GM18858 (cell line): ENCODE measurements around the gene RAB5A.
"Not testable (repeated sequence)": the region's sequence is repeated elsewhere in the genome, so short reads cannot be mapped to it uniquely, and the experiment has no call there.

Source experiments
- ATAC-seq: cut with Tn5 transposase; IDR thresholded peaks from one replicate; pipeline ENCODE4 v1.9.1; 2021; ENCODE audit not compliant: unreplicated experiment

RAB5A gene

DNA sequence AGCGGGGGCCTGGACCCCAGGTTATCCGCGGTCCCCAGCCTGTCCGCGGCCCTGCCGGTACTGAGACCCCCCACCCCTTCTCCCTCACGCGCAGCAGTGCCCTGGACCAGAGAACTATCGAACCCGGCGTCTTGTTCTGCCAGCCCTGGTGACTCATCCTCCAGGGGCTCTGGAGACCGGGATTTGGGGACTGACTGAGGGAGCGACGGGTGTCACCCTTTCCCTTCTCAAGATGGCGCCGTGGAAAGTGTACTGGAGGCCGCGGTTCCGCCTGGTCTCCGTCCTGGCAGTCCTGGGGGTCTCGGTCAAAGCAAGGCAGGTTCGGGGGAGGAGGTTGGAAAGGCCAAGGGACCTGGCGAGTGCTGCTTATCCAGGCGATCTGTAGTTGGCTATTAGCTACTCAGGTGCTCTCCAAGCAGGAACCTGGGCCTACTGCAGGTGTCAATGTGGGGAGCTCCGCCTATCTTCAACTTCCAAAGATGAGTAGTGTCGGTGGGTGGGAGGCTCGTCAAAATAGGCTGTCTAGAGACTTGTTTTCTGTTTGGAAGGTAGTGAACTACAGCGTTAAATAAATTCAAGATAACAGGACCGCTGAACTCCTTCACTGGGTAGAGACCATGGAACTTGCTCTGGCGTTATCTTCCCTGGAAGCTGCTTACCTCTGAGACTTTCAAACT, 790 bp downstream of the RAB5A start:
- no peak for ATAC-seq

DNA sequence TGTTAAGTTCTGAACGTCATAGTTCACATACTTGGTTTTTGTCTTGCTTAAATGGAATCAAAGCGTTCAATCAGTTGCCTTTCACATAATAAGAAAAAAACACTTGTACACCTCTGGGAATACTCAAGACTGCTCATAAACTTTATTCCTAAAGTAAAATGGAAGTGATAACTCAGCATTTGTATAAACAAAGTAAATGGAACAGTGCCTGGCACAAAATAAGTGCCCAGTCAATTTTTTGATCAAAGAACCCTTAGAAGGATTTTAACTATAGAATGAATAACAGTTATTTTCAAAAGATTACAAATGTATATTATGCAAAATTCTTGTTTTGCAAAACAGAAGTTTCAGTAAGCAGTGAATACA, 1.3 kb downstream of the RAB5A start:
- no peak for ATAC-seq

DNA sequence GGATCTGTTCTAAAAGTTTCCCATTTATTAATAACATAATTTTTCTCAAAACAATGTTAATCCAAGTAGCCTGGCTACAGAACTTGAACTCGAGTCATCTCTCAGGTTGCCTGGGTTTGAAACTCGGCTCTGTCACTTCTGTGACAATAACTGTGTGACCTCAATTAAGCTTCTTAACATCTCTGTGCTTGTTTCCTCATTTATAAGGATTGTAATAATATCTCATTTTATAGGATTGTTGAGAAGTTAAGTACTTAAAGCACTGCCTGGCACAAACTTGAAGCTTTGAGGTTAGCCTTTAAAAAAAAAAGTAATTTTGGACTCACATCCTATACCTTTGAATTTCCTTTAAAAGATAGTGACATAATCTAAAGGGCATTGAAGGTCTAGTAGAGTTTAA, 3.4 kb downstream of the RAB5A start:
- ATAC-seq = no peak

DNA sequence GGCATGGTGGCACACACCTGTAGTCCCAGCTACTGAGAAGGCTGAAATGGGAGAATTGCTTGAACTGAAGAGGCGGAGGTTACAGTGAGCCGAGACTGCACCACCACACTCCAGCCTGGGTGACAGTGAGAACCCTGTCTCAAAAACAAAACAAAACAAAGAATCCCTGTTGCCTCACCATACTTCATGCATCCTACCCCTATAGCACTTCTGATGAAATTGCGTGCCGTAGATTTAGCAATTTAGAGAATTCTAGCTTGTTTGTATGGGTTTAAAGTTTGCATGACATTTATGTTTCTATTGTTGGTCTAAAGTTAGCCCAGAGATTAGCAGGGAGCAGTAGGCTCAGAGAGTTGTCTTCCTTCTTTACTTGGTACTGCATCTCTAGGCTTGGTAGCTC, 7.8 kb downstream of the RAB5A start:
- ATAC-seq = no peak

DNA sequence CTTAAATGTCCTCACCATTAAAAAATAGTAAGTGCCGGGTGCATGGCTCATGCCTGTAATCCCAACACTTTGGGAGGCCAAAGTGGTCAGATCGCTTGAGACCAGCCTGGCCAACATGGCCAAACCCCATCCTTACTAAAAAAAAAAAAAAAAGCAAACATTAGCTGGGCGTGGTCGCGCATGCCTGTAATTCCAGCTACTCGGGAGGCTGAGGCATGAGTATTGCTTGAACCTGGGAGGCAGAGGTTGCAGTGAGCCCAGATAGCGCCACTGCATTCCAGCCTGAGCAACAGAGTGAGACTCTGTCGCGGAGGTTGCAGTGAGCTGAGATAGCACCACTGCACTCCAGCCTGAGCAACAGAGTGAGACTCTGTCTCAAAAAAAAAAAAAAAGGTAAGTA, 10.5 kb downstream of the RAB5A start:
- not testable (repeated sequence) for ATAC-seq

DNA sequence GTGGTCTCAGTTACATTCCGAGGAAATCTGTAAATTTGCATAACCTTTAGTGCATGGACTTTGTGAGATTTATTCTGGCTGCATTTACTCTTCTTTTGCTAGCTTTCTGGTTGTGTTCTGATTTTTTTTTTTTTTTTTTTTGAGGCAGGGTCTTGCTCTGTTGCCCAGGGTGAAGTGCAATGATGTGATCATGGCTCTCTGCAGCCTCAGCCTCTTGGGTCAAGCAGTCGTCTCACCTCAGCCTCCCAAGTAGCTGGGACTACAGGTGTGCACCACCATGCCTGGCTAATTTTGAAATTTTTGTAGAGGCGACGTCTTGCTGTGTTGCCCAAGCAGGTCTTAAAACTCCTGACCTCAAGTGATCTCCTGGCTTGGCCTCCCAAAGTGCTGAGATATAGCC, 12.6 kb downstream of the RAB5A start:
- no peak for ATAC-seq

DNA sequence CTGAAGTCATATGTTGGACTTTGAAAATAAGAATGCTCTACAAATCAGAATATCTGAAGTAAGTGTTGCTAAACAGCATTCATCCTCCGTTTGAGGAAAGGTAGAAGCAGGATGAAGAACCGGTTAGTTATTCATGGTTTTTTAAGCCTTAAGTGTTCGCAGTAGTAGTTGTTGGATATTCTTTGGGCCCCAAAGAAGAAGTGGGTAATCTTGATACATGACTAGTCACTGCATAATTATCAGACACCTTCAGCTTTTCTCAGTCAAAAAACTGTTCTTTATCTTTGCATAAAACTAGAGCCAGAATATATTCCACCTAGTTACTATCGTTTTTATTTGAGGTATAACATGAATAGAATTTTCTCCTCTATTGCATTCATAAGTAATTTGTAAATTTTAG, 13.8 kb downstream of the RAB5A start:
- ATAC-seq = no peak

DNA sequence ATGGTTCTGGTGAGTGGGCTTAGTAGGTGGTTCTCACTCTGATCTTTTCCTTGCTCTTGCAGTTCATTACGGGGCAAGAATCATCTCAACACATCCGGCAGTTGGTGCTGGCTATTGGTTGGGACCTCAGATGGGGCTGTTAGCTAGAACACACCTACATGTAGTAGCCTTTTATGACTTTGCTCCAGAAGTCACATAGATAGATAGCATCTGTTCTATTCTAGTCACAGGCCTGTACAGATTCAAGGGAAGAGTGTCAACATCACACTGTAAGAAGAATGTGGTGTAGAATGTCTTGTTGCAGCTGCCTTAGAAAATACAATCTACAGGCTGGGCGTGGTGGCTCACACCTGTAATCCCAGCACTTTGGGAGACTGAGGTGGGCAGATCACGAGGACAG, 15.1 kb downstream of the RAB5A start:
- no peak for ATAC-seq

DNA sequence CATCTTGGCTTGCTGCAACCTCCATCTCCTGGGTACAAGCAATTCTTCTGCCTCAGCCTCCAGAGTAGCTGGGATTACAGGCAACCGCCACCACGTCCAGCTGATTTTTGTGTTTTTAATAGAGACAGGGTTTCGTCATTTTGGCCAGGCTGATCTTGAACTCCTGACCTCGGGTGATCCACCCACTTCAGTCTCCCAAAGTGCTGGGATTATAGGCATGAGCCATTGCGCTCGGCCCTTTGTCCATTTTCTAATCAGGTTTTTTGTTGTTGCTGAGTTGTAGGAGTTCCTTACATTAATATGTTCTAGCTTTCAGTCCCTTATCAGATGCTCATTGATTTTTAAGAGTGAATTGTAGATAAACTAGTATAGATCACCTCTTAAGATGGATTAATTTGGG, 20.3 kb downstream of the RAB5A start:
- ATAC-seq = no peak

DNA sequence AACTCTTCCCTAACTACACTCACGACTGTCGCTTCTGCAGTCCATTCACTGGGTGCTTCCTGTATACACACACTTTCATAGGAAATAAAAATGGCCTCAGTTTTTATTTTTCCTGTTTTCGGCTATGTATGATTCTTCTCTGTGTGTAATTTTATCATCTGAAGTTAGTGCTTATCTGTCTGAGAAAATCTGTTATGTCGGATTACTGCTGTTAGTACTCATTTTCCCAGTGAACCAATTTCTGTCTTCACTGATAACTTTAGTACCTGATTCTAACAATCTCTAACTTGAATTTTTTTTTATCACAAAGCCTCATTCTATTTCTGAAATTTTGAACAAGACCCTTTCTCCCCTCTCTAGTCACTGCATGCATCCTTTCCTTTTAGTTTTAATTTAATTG, 20.9 kb downstream of the RAB5A start:
- no peak for ATAC-seq

DNA sequence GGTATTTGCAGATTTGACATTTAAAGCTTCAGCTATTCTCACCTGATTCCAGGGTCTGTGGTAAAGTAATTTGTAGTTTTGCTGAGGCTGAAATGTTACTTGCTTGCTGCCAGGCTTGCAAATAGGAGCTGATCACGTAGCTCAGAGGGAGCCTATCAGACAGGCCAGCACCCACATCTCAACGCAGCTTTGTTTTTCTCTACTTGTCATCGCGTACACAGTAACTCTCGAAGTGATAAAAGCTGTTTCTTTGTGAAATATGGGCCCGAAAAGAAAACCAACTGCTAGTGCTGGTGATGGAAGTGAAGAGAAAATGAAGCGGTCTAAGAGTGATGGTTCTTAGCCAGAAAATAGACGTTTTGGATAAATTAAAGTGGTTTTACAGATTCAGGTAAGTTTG, 23.4 kb downstream of the RAB5A start:
- ATAC-seq = no peak

DNA sequence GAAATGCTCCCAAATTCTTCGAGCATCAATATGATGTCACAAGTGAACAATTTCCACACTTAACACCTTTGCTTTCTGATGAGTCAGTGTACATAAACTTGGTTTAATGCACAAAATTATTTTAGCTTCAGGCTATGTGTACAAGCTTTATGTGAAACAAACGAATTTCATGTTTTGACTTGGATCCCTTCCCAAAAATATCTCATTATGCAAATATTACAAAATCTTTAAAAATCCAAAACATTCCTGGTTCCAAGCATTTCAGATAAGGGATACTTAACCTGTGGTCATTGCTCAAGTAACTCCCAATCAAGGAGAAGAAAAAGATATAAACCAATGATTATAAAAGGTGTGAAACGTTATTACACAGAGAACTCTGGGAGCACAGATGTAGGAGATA, 25.2 kb downstream of the RAB5A start:
- ATAC-seq = no peak

DNA sequence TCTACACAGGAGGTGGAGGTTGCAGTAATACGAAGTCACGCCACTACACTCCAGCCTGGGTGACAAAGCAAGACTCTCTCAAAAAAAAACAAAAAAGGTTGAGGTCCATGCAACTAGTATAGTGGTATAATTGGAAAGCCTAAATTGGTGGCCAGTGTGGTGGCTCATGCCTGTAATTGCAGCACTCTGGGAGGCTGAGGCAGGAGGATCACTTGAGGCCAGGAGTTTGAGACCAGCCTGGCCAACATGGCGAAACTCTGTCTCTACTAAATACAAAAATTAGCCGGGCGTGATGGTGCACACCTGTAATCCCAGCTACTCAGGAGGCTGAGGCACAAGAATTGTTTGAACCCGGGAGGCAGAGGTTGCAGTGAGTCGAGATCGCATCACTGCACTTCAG, 42.0 kb downstream of the RAB5A start:
- ATAC-seq = not testable (repeated sequence)

DNA sequence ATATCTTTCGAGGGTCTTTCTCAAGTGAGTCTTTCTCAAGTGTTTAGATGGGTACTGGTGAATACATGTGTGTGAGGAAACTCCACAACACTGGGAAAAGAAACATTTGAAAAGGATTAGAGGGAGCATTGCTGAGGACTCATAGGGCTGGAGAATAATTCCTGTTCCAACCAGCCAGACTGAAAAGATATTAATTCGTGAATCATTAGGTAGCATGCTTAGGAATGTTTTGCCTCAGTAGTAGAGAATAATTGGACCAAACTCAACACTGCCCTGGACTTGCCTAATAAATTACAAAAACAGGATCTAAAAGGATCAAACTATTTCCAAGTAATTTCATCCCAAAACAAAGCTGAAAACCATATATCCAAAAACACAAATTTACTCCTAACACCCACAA, 47.9 kb downstream of the RAB5A start:
- ATAC-seq = no peak

DNA sequence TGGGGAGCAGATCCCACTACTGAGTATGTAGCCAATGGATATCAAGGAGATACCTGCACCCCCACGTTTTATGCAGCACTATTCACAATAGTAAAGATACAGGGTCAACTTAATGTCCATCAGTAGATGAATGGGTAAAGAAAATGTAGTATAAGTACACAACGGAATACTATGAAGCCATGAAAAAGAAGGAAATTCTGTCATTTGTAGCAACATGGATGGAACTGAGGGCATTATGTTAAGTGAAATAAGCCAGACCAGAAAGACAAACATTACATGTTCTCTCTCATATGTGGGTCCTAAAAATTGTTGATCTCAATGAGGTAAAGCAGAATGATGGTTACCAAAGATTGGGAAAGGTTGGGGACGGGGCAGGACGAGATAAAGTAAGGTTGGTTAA, 50.6 kb downstream of the RAB5A start:
- no peak for ATAC-seq

DNA sequence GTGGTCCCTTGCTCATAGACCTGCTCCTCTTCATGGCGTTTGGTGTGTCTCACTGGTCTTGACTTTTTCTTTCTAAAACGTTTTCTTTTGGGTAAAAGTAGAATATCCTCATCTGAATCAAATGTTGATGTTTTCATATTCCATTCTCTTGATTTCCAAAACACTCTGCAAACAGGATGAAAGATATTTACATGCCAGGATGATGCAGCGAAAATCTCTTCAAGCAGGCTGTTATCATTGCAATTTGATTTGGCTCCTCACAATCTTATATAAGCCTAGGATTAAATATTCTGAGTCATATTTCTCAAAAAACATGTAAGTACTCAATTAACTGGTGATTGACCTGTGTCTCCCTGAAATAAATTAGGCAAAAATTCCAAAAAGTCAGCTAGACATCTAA, 55.0 kb downstream of the RAB5A start:
- ATAC-seq = no peak

DNA sequence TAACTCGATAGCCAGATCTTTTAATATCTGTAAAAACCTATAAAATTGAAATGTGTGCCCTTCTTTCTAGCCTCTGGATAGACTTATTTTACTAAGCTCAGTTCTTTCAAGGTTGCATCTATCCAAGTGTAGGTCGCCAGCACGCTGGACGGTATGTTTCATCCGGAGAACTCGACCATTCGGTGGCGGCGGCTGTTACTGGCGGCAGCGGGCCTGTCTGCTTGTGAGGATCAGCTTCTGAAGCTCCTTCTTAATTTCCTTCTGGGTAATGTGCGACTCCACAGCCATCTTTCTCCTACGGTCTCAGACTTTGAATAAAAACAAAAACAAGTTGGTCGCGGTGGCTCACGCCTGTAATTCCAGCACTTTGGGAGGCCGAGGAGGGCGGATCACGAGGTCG, 61.1 kb downstream of the RAB5A start:
- no peak for ATAC-seq

DNA sequence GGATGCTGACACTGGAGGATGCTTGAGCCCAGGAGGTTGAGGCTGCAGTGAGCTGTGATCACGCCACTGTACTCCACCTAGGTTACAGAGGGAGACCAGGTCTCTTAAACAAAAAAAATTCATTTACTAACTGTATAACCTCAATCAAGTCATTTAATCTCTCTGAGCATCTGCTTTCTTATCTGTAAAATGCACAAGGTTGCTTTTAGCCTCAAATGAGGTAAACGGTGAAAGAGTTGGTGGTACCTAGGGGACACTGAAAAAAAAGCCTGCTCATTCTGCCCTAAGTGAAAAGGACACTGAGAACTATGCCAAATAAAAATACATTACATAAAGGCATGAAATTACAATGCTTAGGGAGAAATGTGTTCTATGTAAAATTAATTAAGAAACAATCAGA, 61.7 kb downstream of the RAB5A start:
- ATAC-seq = no peak

DNA sequence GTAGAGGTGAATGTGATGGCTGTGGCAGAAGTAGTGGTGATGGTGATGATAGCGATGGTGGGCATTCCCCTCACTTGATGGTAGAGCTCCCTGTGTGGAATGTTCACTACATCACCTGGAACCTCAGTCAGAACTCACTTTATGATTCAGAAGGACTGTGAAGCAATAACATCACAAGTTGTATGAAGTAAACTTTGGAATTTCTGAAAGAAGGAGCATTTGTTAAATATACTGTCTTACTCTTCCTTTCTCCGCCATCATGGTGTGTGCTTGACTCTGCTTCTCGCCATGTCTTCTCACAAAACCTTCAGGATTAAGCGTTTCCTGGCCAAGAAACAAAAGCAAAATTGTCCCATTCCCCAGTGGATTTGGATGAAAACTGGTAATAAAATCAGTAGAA, 65.3 kb downstream of the RAB5A start, which contains the start of gene PP2D1:
TSS of gene PP2D1 (minus strand) at position 101 of the 400 bp plus-strand sequence. CDS start 192 bp downstream, outside the sequence.
- no peak for ATAC-seq

DNA sequence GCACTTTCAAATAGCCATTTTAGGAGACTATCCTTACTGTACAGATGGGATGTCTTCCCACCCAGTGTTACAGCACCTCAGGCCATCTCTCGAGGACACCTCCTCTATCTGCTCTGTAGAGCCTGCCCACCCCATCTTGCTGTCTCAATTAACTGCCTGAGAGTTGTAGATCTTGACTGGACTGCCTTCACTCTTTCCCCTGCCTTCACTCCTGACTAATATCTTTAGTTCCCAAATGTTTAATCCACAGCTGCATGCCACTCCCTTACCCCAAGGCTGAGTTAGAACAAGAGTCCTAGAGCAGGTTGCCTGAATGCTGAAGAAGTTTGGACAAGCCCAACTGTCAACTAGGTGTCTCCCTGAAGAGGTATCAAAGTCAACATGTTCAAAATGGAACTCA, 66.5 kb downstream of the RAB5A start:
- no peak for ATAC-seq

DNA sequence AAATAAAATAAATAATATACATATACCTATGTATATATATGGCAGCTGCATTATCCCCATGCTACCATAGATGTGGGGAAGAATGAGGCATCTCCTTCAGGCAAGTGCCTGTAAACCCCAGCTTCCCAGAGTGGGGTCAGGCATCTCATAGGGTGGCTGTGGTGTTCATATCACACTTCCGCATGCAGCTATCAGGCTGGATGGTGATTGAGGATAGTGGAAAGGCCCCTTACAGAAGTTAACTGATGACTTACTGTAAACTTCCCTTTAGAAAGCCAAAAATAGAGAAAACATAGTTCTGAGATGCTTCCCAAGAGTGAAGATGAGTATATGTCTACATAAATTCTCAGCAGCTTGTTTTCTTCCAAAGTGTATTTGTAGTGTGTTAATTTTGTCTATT, 68.6 kb downstream of the RAB5A start:
- ATAC-seq = no peak

DNA sequence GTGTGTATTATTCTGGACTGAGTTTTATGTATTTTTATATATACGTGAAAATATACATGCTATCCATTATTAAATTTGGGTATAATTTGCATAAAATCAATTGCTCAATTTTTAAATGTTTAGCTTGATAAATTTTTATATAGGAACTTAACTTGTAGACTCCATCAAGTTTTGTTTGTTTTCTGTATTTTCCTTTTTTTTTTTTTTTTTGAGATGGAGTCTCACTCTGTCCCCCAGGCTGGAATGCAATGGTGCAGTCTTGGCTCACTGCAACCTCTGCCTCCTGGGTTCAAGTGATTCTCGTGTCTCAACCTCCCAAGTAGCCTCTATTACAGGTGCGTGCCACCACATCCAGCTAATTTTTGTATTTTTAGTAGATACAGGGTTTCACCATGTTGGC, 69.2 kb downstream of the RAB5A start:
- not testable (repeated sequence) for ATAC-seq

DNA sequence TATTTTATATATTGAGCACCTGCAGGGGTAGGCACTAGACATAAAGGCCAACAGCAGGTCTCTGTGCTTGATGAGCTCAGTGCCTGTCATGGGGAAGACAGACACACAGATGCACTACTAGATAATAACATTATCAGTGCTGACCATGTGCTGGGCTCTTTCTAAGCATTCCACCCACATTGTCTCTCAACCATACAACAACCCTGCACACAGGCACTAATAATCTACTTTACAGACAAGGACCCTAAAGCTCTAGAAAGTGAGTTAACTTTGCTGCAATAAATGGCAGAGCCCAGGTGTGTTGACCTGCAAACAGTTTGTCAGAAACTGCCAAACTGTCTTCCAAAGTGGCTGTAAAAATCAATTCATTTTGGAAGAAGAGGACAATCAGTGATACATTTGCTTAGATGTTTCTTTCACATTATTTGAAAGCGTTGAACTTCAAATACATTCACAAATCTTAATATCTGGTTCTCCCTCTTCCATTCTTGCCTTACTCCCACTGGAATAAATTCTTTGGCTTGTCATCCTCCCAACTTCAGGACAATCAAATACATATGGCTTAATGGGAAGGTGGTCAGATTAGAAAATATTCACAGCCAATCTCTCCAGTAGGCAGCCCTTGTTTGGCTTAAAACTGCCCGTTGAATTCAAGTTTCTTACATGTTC, 76.2 kb downstream of the RAB5A start:
- no peak for ATAC-seq
